GM21576 (cell line): Measurements from ENCODE around the gene PROK2.

Source experiments
- ATAC-seq: cut with Tn5 transposase; IDR thresholded peaks from one replicate; pipeline ENCODE4 v1.9.1; 2021; ENCODE audit warnings: mild to moderate bottlenecking, moderate library complexity; ENCODE audit not compliant: unreplicated experiment

Gene PROK2

DNA sequence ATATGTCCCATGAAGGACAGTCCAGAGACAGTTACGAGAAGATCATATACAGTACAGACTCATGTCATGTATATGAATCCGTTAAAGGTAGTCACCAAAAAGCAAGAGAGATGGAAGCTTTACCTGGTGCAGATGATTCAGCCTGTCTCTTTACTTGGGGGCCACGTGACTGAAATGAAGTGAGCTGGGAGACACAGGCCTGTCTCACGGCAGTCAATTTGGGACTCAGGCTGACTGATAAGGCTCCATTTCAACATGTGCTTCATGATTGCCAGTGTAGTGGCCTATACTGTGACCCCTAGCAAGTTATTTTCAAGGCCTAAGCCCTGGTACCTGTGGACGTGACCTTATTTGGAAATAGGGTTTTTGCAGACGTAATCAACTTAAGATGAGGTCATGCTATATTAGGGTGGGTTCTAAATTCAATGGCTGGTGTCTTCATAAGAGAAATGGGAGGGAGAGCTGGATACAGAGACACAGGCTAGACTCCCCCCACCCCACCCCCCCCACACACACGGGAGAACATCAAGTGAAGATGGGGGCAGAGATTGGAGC, 3.0 kb upstream of the PROK2 start:
- ATAC-seq = no peak

DNA sequence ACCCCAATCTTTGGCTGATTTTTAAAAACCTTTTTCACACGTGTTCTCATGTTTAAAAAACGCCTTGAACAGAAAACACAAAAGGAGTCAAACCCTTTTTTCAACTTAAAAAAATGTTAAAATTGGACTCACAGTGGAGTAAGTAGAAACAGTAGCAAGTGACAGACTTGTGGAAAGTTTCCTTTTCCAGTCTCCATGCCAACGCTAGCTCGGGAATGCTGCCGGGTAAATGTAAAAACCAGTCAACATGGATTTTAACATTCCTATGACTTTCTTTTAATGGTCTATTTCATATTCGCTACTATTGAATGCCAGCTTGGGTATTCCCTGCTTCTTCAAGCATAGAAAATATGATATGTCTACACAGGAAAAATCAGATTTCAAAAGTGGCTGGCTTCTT, 1.6 kb upstream of the PROK2 start:
- no peak for ATAC-seq

DNA sequence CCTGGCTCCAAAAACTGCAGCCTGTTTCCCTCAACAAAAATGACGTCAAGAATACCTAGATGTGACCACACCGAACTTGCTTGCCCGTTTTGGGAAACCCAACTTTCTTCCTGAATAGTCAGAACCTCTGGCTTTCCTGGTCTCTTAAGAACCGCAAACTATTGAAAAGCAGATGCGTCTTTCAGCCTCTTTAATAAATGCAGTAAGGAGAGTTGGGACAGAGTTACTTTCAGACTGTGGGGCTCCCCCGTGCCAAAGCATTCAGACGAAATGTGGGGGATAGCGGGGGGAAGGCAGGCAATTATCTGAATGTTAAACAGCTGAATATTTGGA, 1.2 kb upstream of the PROK2 start:
- no peak for ATAC-seq

DNA sequence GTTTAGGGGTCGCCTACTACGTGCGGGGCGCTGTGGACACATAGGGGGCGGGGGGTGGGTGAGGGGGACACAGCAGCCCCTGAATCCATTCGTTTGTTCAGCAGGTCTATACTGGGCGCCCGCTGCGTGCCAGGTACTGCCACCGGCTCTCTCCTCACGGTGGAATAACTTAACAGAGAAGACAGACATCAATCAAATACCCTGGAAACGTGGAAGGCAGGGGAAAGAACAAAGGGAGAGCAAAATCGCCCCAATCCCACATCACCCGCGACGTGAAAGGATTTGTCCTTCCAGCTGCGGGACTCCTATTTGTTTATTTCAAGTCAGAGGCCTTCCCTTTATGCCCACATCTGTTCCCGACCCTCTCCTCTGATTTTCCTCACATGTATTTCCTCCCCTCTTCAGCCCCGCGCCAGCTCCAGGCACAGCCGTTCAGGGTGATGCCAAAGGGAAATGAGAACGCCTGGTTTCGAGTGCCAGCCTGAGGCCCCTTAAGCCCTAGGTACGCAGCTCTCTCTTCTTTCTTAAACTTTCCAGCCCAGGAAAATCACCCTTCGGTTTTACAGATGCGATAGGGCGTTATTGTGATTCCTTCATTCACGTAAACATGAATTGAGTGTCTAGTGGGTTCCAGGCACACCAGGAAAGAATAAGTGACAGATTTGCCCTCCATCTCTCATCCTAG, 726 bp upstream of the PROK2 start:
- ATAC-seq = no peak

DNA sequence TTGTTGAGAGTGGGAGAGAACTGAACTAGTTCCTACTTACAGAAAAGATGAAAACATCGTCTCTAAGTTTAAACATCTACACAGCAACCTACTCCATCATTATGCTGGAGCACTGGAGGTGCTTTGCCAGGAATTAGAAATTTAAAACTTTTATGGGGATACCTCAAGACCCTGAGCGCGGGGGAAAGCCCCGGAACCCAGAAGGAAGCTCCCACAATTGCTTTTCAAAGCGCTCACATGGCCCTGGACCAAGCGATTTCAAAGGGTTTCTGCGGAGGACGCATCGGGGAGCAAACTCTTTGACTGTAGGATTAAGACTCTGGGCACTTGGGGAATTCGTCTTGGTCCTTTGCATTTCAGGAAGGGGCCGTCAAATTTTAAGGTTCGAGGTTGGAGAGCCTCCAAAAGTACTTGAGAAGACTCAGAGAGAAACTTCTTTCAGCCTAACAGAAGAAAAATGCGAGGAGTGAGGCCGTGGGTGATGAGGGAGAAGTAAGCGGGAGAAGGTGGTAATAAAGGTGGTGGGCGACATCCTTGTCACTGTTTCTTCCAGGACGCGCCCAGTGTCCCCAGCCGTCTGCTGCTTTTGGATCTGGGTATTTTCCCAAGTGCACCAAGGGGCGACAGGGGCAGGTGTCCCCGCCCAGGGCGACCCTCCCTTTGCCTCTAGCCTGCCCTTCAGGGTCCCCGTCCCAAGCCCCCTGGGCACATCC, 591 bp downstream of the PROK2 start:
- no peak for ATAC-seq

DNA sequence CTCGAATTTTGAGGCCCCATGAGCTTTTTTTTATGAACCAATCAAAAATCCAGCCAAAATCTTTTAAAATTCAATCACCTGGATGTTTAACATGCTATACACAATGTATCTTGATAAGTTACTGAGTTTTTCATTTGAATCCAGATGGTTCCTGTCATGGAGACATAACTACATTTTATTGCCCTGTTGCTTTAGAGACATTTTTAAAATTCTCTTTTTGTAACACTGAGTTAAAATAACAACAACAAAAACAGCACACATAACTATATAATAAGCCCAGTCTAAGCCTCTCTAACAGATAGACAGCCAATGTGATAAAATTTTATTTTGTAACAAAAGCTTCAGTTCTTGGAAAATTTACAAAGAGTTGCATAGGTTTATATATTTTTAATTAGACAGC, 1.8 kb downstream of the PROK2 start:
- ATAC-seq = no peak

DNA sequence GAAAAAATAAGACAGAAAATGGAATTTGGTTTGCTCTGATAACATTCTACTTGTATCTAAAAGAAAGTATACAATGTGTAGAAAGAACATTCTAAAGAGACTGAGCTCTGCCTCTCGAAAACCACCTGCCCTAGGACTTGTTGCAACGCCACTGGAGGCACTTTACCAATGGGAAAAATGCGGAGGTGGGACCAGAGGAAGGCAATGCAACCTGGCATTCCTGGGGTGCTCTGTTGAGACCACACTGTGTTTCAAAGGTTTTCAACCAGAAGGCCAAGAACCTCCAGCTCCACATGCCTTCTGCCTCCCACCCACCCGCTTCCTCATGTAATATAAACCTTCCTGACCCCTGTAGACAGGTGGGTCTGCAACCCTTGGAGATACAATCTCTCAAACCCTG, 4.5 kb downstream of the PROK2 start:
- no peak for ATAC-seq

DNA sequence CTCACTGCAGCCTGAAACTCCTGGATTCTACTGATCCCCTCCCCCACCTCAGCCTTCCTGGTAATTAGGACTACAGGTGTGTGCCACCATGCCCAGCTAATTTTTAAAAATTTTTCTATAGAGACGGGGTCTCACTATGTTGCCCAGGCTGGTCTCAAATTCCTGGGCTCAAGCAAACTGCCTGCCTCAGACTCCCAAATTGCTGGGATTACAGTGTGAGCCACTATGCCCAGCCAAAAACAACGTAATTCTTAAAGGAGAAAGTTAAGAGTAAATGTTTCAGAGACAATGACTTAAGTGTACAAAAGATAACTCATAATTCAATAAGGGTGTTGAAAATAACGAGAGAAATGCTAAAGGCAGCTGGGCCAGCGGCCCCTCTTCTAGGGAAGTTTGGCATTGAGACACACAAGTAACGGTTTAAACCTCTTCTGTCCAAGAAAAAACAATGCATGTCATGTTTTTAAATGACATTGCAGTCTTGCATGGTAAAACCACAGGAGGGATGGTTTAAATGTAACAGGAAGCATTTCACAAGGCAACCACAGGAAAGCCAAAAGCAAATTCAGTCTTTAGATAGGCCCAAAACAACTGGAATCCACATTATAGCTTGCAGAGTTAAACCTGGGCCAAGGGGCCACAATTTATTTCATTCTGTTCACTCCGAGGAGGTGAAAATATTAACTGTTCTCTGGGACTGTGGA, 5.1 kb downstream of the PROK2 start:
- ATAC-seq = no peak

DNA sequence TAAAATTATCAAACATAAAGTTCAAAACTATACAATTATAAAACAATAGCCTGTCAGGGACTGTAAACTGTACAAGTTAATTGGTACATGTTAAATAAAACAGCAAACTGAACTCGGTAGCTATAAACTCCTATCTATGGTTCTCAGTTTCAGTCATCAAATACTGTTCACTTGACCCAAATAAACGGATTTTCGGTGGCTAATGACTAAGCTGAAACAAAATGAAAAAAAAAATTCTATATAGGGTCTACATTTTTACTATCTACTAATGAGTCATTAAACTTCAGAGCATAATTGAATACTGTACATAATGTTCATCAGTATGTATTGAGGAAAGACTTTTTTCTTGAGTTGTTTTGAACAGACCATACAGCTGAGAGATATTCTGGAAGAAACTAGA, 6.6 kb downstream of the PROK2 start:
- no peak for ATAC-seq

DNA sequence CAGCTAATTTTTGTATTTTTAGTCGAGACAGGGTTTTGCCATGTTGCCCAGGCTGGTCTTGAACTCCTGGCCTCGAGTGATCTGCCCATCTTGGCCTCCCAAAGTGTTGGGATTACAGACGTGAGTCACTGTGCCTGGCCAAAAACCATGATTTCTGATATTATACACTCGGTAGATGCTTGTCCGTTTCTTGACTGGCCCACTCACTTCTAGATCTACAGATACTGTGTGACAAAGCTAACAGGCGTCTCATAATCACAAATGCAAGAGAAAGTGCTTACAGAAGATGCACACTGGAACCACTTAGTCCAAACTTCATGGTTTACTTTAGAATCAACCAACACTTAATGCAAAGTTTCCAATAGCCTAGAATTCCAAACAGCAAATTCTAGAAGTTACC, 8.4 kb downstream of the PROK2 start:
- ATAC-seq = no peak

DNA sequence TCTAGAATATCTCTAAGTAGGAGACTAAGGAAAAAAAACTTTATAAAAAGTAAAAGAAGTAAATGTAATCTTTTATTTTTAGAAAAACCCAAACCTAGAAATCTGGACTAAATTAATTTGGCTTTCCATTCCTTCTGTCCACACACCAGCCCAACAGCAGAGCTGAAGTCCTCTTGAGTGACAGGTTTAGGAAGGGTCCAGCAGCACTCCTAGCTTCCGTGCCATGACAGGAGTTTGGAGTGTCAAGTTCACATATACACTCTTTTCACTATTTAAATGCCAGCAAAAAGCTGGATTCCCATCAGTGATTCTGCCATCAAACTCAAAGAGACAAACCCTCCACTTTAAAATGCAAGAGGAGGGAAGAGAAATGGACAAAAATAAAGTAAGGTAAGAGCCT, 13.1 kb downstream of the PROK2 start:
- no peak for ATAC-seq

DNA sequence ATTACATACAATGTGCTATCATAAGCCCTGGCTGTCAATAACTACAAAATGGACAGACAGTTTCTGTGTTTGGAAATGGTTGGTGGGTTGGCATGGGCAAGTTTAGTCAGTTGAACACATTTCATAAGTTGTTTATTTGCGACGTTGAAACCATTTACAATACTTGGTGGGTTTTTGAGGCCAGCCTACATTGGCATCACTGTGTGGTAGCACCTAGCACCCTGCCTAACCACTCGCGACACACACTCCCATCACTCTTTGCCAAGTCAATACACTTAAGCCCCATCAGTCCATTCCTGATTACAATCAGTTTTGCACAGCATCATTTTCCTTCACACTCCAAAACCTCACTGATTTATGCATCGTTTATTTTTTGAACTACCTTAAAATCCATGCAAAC, 13.8 kb downstream of the PROK2 start:
- ATAC-seq = no peak

DNA sequence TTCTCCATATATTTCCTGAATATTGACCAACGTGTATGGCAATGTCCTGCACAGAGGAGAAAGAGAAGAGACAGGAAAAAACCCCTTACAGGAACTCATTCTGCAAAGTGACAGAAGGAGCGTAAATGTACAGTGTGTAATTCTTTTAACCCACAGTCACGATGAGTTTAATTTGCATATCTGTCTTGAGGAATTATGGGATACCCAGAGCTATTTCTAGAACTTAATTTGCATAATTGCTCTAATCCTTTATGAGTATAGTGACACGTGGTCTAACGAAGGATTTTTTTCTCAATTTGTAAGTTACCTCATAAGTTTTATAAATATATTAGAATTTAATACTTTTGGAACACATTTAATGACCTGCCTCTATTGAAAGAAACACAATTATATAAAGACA, 21.5 kb downstream of the PROK2 start:
- no peak for ATAC-seq

DNA sequence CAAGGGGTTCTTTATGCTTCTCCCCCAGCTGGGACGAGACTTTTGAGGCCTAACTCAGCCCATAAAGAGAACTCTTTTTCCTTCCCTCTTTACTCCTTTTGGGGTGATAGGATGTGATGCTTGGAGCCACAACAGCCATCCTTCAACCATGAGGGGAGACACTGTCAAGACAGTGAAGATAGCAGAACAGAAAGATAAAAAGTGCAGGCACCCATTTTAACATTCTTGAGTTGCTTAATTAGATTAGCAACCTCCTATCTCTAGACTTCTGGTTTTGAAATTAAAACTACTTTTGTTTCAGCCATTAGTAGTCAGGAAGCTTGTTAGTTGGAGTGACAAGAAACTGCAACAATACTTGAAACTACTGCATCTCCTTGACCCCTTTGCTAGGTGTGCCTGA, 24.8 kb downstream of the PROK2 start:
- no peak for ATAC-seq

DNA sequence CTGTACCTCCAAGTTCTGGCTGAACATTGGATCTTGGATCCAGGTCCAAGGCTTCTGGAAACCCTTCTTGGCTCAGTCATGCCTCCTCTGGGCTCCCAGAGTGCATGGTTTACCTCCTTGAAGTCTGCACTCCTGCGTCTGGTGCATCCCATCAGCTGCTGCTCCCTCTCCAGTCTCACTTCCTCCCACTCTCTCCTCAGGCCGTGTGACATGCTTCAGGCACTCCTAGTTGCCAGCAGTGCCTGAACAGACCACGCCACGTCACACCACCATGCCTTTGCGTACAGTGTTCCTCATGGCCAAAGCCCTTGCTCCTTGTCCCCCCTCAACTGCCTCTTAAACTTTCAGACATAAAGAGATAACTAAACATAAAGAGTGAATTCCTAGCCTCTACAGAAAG, 25.5 kb downstream of the PROK2 start:
- no peak for ATAC-seq

DNA sequence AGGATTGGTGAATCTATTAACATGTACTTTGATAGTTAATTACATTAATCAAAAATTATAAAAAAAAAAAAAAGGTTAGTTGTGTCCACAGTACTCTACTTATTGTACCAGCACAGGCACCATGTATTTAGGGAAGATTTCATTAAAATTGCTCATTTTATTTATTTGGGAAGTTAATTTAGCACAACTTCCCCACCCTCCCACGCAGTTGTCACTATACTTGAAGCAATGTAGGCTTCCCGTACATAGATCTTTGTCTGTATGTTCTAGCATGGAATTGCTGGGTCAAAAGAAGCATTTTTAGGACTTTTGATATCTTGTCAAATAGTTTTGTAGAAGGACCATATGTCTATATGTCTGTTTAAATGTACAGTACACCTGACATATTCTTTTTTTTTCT, 26.9 kb downstream of the PROK2 start:
- no peak for ATAC-seq

DNA sequence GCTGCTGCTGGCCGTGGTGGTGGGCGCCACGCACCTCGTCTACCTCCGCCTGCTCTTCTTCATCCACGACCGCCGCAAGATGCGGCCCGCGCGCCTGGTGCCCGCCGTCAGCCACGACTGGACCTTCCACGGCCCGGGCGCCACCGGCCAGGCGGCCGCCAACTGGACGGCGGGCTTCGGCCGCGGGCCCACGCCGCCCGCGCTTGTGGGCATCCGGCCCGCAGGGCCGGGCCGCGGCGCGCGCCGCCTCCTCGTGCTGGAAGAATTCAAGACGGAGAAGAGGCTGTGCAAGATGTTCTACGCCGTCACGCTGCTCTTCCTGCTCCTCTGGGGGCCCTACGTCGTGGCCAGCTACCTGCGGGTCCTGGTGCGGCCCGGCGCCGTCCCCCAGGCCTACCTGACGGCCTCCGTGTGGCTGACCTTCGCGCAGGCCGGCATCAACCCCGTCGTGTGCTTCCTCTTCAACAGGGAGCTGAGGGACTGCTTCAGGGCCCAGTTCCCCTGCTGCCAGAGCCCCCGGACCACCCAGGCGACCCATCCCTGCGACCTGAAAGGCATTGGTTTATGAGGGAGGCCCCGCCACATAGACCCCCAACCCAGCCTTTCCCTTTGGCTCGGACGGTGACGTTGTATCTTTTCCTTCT, 30.2 kb downstream of the PROK2 start:
- ATAC-seq = no peak

DNA sequence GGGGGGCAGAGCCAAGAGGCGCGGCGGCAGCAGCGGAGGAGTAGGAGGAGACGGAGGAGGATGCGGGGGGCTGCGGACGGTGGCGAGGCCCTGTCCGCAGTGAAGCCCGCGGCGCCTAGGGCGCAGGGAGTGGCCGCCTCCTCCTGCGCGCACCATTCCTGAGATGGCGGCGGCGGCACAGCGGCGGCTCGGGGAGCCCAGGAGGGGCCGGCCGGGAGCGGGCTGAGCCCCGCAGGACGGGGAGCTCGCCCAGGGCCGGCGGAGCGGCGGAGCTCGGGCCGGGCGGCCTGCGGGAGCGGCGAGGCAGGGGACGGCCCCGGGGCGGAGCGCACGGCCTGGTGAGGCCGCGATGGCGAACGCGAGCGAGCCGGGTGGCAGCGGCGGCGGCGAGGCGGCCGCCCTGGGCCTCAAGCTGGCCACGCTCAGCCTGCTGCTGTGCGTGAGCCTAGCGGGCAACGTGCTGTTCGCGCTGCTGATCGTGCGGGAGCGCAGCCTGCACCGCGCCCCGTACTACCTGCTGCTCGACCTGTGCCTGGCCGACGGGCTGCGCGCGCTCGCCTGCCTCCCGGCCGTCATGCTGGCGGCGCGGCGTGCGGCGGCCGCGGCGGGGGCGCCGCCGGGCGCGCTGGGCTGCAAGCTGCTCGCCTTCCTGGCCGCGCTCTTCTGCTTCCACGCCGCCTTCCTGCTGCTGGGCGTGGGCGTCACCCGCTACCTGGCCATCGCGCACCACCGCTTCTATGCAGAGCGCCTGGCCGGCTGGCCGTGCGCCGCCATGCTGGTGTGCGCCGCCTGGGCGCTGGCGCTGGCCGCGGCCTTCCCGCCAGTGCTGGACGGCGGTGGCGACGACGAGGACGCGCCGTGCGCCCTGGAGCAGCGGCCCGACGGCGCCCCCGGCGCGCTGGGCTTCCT, 31.0 kb downstream of the PROK2 start, which contains the start of gene GPR27:
TSS of gene GPR27 (plus strand) at position 155 of the 909 bp plus-strand sequence. CDS start at position 350, 195 bp downstream.
- ATAC-seq = no peak

DNA sequence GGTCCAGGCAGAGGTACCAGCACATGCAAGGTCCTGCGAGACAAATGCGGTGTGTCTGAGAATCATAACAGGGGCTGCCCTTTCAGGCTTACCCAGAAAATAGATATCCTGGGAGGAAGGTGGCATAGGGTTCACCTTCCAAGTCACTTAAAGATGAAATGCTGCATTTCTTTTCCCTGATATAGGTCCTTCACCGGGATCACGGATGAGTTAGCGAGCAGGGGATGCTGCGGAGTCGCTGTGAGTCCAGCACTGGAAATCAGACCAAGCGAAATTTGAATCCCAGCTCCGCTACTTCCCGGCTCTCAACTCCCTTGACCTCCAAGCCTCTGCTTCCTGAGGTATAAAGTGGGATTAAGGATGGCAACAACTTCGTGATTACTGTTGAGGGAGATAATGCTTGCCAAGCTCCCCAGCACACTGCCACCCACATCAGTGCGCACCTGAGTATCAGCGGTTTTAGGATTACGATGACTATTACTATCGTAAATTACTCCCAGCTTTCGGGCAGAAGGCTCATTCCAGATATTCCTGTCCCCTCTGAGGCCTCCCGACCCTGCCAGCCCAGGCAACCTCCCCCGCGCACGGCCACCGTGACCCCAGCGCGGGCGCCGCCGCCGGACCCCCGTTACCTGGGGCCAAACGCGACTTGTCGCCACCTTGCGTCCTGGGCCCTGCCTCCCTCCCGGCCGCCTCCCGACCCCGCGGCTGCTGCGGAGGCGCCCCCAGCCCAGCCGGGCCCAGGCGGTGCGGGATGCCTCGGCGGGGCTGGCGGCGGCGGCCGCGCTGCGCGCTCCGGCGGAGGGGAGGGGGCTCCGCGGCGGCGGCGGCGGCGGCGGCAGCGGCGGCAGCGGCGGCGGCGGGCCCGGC, 31.9 kb downstream of the PROK2 start:
- no peak for ATAC-seq
